H54 (cell line): ENCODE data around the gene SLC39A5.
"Not testable (repeated sequence)": the region's sequence is repeated elsewhere in the genome, so short reads cannot be mapped to it uniquely, and the experiment has no call there.

Source experiments
- DNase-seq: peaks from one replicate; pipeline ENCODE4 v3.0.0; 2011; ENCODE audit warnings: low spot score, mixed read lengths; ENCODE audit not compliant: insufficient read length
- FAIRE-seq: peaks from 3 replicates; lab custom pipeline; 2011; peaks lifted over from hg19 to GRCh38; lab: Jason Lieb, UNC
- POLR2A ChIP-seq: IDR thresholded peaks from 2 replicates; pipeline ENCODE4 v1.6.1; 2011; ENCODE audit warnings: low read depth, mild to moderate bottlenecking, low read length

SLC39A5 gene

DNA sequence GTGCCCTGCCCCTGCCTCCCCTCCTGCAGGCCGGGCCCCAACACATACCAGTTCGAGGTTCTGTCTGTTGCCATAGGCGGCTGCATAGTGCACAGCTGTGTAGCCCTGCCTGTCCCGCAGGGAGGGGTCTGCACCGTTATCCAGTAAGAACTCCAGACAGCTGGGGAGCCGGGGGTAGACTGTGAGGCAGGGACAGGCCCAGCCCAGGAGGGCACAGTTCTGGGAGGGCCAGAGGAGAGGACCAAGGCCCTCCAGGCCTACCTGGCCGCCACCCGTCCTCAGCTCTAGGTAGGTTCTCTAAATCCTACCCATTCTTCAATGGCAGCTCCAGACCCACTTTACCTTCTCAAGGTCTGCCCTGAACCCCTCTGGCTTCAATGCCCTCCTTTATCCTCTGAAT, 18.9 kb downstream of the SLC39A5 start:
- FAIRE-seq (no peak), DNase-seq (no peak)
- TF ChIP-seq POLR2A, result no peak

- no peak for TF ChIP-seq POLR2A
- no peak for DNase-seq
- no peak for FAIRE-seq
These were observed 22.8 kb downstream of the SLC39A5 start for GRCh38 chr12:56252649-56253048.

- no peak for DNase-seq
- FAIRE-seq, result no peak
- no peak for TF ChIP-seq POLR2A
These were observed 23.2 kb downstream of the SLC39A5 start for GRCh38 chr12:56253091-56253490.

- no peak for DNase-seq
- no peak for TF ChIP-seq POLR2A
- no peak for FAIRE-seq
These were observed 25.8 kb downstream of the SLC39A5 start for GRCh38 chr12:56255671-56256070.

GRCh38 chr12:56256326-56256960, 26.6 kb downstream of the SLC39A5 start:
- no peak for FAIRE-seq
- no peak for TF ChIP-seq POLR2A
- peak; percentile 74 for DNase-seq

DNA sequence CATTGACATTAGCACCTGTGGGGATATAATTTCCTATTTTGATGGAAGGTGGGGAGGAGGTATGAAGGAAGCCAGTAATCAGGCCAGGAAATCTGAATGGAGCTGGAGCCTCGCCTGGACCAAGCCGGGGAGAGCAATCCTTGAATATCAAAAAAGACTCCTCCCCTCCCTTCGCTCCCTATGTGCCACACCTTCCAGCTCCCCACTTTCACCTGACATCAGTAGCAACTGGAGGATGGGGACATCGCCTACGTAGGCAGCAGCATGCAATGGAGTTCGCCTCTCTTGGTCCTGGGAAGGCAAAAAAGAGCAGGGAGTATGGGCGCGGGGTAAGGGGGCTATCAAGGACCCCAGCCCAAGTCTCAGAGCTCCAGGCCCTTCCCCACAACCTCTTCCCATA, 27.2 kb downstream of the SLC39A5 start:
- FAIRE-seq (no peak), DNase-seq (no peak)
- TF ChIP-seq POLR2A, result no peak

DNA sequence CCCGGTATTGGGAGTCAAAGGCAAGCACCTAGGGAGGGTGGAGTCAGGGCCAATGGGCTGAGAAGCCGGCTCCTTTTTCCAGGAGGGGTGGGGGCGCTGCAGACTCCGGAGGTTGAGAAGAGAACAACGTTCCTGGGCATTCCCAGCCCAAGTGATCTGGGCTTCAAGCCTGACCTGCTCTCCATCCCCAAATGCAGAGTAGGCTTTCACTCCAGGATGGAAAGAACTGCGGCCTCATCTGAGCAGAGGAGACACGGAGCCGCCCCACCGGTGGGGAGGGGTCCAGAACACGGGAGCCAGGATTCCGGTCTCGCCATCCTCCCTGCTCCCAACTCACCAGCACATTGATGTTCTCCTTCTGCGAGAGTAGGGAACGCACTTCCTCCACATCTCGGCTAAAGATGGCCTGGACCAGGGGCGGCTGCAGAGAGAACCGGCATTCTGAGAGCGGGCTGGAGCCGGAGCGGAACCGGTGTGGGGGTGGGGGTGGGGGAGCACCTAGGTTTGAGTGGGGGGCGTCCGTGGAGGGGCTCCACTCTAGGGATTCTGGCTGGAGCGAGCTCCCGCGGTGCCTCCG, 27.7 kb downstream of the SLC39A5 start:
- FAIRE-seq, result no peak
- no peak for TF ChIP-seq POLR2A
- no peak for DNase-seq

DNA sequence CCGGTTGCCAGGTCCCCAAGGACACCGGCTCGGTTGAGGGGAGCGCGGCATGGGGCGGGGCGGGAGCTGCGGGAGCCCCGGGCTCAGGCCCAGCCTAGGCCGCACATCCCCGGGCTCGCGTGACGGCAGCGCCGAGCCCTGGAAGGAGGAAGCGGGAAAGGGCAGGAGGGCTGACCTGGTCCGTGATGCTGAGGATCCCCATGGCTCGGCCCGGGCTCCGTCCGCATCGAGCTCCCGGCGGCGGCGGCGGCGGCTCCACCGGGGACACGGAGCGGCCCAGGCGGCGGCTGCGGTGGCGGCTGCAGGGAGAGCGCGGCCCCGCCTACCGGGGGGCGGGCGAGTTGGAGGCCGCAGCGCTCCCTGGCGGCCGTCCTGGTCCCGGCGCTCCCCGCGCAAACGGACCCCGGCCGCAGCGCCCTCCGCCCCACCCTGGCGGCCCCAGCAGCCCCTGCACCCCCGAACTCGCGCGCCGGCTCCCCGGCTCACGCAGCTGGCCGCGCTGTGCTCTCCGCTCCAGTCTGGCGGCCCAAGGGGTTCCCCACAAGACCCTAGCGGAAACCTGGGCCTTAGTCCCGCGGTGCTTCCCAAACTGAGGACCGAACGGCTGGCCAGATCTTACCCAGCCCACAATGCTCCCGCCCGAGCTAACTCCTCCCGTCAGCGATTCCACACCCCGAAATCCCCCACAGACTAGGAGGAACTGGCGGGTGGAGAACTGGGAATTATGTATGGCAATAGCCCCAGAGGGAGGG, 28.4 kb downstream of the SLC39A5 start, which contains the start of gene ANKRD52:
Gene ANKRD52, minus strand, starts transcription at position 317 of the 752 bp plus-strand sequence. Its CDS starts 115 bp downstream, at position 202.
- DNase-seq (peak; percentile 80), FAIRE-seq (no peak)
- TF ChIP-seq POLR2A, result peak; percentile 58

GRCh38 chr12:56258820-56259183, 29.0 kb downstream of the SLC39A5 start:
- no peak for TF ChIP-seq POLR2A
- FAIRE-seq (no peak), DNase-seq (no peak)

DNA sequence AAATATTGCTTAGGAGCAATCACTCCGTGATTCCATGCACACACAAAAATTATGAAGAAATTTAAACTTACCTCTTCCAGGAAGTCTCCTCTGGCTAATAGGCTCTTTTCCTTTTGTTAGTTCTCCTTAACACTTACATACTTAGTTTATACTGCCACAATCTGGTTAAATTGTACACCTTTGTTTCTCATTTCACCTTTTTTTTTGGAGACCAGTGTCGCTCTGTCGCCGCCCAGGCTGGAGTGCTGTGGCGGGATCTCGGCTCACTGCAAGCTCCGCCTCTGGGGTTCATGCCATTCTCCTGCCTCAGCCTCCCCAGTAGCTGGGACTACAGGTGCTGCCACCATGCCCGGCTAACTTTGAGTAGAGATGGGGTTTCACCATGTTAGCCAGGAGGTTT, 30.5 kb downstream of the SLC39A5 start:
- FAIRE-seq (no peak), DNase-seq (no peak)
- TF ChIP-seq POLR2A, result no peak

GRCh38 chr12:56260921-56261320, 31.1 kb downstream of the SLC39A5 start:
- no peak for TF ChIP-seq POLR2A
- DNase-seq (no peak), FAIRE-seq (no peak)

GRCh38 chr12:56261503-56262232, 31.8 kb downstream of the SLC39A5 start:
- FAIRE-seq (peak; percentile 80), DNase-seq (peak; percentile 86)
- 0 out of 2 replicates have a peak, but pooled peaks have one; percentile 13 for TF ChIP-seq POLR2A

GRCh38 chr12:56262955-56263354, 33.1 kb downstream of the SLC39A5 start:
- not testable (repeated sequence) for DNase-seq, FAIRE-seq

- DNase-seq, FAIRE-seq: not testable (repeated sequence)
These were observed 36.3 kb downstream of the SLC39A5 start for GRCh38 chr12:56266068-56266692.
